Activated CD4-positive, alpha-beta T cell treated with anti-CD3 and anti-CD28 coated beads, Interleukin-10, Interleukin-2, amounts not matched to agents 100 ng/mL and 50 ng/mL, durations not matched to agents 16 hours and 8 hours (primary cell): ENCODE data around the gene SLCO3A1.

Experiments used
- DNase-seq: peaks from one replicate; pipeline ENCODE4 v3.0.0-alpha.2; 2020

Gene SLCO3A1

GRCh38 chr15:91973481-91973880 lies 120.0 kb downstream of the SLCO3A1 start:
- no peak for DNase-seq

DNA sequence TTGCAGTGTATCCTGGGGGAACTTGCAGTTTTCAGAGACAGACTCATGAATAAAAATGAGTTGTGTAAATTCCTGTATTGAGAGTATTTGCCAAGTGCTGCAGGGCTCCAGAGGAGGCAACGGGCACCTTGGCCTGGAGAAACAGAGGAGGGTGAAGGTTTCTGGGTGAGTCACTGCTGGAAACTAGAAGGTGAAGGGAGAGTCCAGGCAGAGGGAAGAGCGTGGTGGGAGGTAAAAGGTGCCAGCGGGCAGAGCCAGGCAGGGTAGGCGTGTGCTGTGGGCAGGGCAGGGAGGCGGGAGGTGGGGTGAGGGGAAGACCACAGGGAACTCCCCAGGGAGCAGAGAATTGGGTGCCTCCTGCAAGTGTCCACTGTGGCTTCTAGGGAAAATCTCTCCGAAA lies 120.8 kb downstream of the SLCO3A1 start:
- no peak for DNase-seq

GRCh38 chr15:91975241-91975978 lies 121.9 kb downstream of the SLCO3A1 start:
- no peak for DNase-seq

- DNase-seq: no peak
Observed at GRCh38 chr15:91976966-91977365, 123.5 kb downstream of the SLCO3A1 start.

- no peak for DNase-seq
Observed at GRCh38 chr15:91980502-91981267, 127.2 kb downstream of the SLCO3A1 start.

- DNase-seq: no peak
Observed at GRCh38 chr15:91981821-91982800, 128.6 kb downstream of the SLCO3A1 start.

- DNase-seq: no peak
Observed at GRCh38 chr15:91983729-91984340, 130.3 kb downstream of the SLCO3A1 start.

DNA sequence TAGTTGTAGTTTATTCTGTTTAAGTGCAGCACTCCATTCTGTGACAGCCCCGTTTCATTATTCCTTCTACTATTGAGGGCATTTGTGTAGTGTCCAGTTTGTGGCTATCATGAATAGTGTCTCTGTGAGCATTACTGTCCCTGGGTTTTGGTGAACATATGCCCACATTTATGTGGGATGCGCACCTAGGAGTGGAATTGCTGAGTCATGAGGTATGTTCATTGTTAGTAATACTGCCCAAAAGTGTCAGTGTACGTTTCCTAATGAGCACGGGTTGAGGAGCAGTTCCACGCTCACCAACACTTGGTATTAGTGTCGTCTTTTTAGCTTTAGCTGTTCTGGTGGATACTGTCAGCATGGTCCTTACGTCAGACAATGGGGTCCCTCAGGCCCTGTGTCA lies 131.8 kb downstream of the SLCO3A1 start:
- DNase-seq: no peak

DNA sequence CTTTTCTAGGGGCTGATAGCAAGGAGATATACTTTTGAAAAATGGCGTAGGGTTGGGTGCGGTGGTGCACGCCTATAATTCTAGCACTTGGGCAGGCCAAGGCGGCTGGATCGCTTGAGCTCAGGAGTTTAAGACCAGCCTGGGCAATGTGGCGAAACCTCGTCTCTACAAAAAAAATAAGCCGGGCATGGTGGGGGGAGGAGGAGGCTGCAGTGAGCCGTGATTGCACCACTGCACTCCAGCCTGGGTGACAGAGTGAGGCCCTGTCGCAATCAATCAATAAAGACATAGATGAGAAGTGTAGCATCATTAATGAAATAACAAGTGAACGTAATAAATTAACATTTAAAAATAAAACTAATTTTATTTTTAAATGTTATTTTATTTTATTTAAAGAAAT lies 134.6 kb downstream of the SLCO3A1 start:
- no peak for DNase-seq

GRCh38 chr15:91988655-91989054 lies 135.1 kb downstream of the SLCO3A1 start:
- DNase-seq: no peak

DNA sequence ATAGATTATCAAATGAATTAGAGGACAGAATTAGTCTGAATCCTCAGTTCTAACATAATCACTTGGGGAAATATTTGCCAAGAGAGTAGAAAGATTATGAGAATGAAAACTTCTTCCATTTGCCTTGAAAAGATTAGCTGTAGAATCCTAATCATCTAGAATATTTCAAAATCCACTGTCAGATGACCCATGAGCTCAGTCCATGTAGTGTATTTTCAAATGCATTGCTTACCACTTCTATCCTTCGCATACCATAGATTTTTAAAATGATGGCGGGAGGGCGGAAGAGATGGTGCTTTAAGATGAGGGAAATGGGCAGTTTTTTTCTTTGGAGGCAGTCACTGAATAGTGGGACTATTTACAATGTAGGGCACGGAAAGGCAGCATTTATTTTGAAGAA lies 136.3 kb downstream of the SLCO3A1 start:
- no peak for DNase-seq

- DNase-seq: no peak
Observed at GRCh38 chr15:91992945-91993344, 139.4 kb downstream of the SLCO3A1 start.

GRCh38 chr15:91995146-91995545 lies 141.6 kb downstream of the SLCO3A1 start:
- DNase-seq: no peak

DNA sequence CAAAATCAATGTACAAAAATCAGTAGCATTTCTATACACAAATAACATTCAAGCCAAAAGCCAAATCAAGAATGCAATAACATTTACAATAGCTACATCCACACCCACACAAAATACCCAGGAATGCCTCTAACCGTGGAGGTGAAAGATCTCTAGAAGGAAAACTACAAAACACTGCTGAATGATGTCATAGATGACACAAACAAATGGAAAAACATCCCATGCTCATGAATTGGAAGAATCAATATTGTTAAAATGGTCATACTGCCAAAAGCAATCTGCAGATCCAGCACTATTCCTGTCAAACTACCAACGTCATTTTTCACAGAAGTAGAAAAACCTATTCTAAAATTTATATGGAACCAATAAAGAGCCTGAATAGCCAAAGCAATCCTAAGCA lies 143.7 kb downstream of the SLCO3A1 start:
- no peak for DNase-seq

DNA sequence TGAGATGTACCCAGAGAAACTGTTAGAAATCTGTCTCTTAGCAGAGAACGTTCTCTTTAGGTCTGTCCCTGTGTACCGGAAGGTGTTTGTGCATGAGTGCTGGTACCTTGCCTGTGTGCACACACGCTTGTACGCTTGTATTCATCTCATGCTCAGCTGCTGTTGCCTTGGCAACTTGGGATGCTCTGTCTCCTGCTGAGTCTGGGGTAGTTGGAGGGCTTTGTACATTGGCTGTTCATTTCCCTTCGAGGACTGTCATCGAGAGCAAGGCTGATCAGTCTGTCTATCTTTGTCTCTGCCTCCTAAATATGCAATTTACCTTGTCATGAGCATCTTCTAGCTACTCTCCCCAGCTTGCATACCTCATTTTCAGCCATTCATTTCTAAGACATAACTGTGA lies 147.2 kb downstream of the SLCO3A1 start:
- no peak for DNase-seq

DNA sequence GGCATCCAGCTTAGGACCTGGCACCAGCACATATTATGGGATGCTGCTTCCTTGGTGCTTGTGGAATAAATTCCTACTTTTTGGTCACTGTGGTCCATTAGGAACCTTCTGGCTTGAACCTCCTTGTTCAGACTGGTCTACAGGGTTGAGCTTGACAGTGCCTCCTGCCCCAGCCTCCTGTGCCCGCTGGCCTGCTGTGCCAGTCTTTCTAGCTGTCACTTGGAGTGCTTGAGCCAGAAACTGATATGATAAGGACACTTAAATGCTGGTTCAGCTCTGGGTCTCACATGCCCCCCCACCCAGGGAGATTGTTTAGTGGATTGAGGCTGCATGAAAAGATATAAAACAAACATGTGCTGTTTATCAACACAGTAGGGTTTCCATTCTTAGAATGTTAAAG lies 147.8 kb downstream of the SLCO3A1 start:
- no peak for DNase-seq

- DNase-seq: no peak
Observed at GRCh38 chr15:92002666-92003065, 149.2 kb downstream of the SLCO3A1 start.

GRCh38 chr15:92003515-92004067 lies 150.1 kb downstream of the SLCO3A1 start:
- no peak for DNase-seq

DNA sequence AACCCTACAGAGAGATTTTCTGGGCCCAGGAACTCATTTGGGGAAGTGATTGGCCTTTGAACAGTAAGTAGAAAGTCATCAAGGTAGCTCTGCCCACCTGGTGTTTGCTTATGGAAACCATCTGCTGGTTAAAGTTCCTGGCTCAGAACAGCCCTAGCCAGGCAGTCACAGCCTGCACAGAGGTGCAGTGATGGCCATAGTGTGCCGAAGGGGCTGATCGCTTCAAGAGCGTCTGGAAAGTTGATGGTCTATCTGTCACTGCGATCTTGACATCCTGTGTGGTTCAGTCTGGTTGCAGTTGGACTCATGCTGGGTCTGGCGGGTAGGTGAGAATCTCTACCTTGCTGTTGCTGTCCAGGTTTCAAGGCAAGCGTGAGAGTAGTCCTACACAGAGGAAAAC lies 151.6 kb downstream of the SLCO3A1 start:
- DNase-seq: no peak

- DNase-seq: no peak
Observed at GRCh38 chr15:92006186-92007028, 152.9 kb downstream of the SLCO3A1 start.

DNA sequence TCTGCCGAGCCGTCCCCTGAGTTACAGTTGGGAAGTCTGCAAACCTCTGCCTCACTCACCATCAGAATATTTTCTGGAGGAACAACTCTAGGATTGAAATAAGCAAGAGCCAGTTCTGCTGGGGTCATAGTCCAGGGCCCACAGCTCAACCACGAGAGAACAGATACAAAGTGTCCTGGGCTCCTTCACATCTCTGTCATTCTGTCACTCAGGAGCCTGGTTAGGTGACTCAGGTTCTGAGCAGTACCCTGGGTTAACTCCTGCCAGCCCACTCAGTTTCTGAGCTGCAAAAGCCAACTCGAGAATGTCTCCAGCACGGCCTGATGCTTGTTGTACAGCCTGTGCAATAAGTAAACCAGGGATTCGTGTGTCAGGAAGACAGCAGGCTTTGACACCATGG lies 155.7 kb downstream of the SLCO3A1 start:
- no peak for DNase-seq
